IMR-90 (cell line): ENCODE measurements around the gene MEGF9. TPM values are rescaled to one million over a fixed set of nuclear protein-coding genes. Genes with fewer than 3 reads are reported as not detected.

Experiments used
- ATAC-seq: fragments of 200-7000 bp; cut with Tn5 transposase; 2 replicates; pipeline ENCODE4 v1.9.1; 2020; ENCODE audit warnings: low read depth, mild to moderate bottlenecking, moderate library complexity
- BruUV-seq: library from RNA; stranded (reverse); fragments of 400-500 nt; replicated peaks from 2 replicates; lab custom pipeline; 2021; lab: Mats Ljungman, UMichigan
- CTCF ChIA-PET: fragments of 300-600 bp; formaldehyde crosslinking; extraction: SDS; loops from one replicate; lab custom pipeline; 2021; ENCODE audit warnings: antibody characterized with exemption; lab: Yijun Ruan, JAX
- POLR2A ChIA-PET: fragments of 300-600 bp; sonication (Branson Sonifier 250); formaldehyde crosslinking; loops from one replicate; lab custom pipeline; 2022; ENCODE audit warnings: antibody characterized with exemption; ENCODE audit not compliant: unreplicated experiment; lab: Charles Lee
- DNase-seq: peaks from one replicate; pipeline ENCODE4 v3.0.0; 2013
- H2AFZ ChIP-seq: replicated peaks from 2 replicates; pipeline ENCODE3; 2013; ENCODE audit warnings: low read length, mild to moderate bottlenecking; ENCODE audit not compliant: poor library complexity
- H2AK5ac ChIP-seq: 2 replicates; pipeline ENCODE4 v1.6.1; 2013; ENCODE audit warnings: low read depth, low read length, inconsistent platforms
- H2AK9ac ChIP-seq: replicated peaks from 2 replicates; pipeline ENCODE3; 2013; ENCODE audit warnings: mild to moderate bottlenecking, low read depth, low read length, moderate library complexity; ENCODE audit not compliant: poor library complexity
- H2BK120ac ChIP-seq: 2 replicates; pipeline ENCODE4 v1.6.1; 2013; ENCODE audit warnings: low read depth, low read length, inconsistent platforms
- H2BK15ac ChIP-seq: 3 replicates; pipeline ENCODE4 v1.6.1; 2013; ENCODE audit warnings: low read depth, low read length, inconsistent platforms
- H2BK20ac ChIP-seq: 2 replicates; pipeline ENCODE4 v1.6.1; 2013; ENCODE audit warnings: low read depth, mild to moderate bottlenecking, inconsistent platforms, low read length, moderate library complexity
- H2BK5ac ChIP-seq: 2 replicates; pipeline ENCODE4 v1.6.1; 2013; ENCODE audit warnings: mild to moderate bottlenecking, low read depth, low read length, inconsistent platforms; ENCODE audit not compliant: poor library complexity, severe bottlenecking
- H3K14ac ChIP-seq: replicated peaks from 2 replicates; pipeline ENCODE4 v1.6.1; 2013; ENCODE audit warnings: low read depth, low read length, inconsistent platforms
- H3K18ac ChIP-seq: 2 replicates; pipeline ENCODE4 v1.6.1; 2013; ENCODE audit warnings: low read depth, low read length, control low read depth
- H3K23ac ChIP-seq: 2 replicates; pipeline ENCODE4 v1.6.1; 2013; ENCODE audit warnings: low read depth, low read length, inconsistent platforms
- H3K27ac ChIP-seq: 2 replicates; pipeline ENCODE4 v1.5.1; 2013; ENCODE audit warnings: mild to moderate bottlenecking, control low read depth, low read length; ENCODE audit not compliant: insufficient read depth
- H3K27me3 ChIP-seq: 2 replicates; pipeline ENCODE4 v1.6.1; 2013; ENCODE audit warnings: low read length; ENCODE audit not compliant: control insufficient read depth, insufficient read depth
- H3K36me3 ChIP-seq: 2 replicates; pipeline ENCODE4 v1.6.1; 2013; ENCODE audit warnings: low read length, mixed read lengths; ENCODE audit not compliant: control insufficient read depth, insufficient read depth
- H3K4ac ChIP-seq: 2 replicates; pipeline ENCODE4 v1.6.1; 2013; ENCODE audit warnings: low read depth, low read length, inconsistent platforms
- H3K4me1 ChIP-seq: 2 replicates; pipeline ENCODE4 v1.6.1; 2013; ENCODE audit warnings: low read length, mixed read lengths; ENCODE audit not compliant: control insufficient read depth, insufficient read depth
- H3K4me2 ChIP-seq: 2 replicates; pipeline ENCODE4 v1.6.1; 2013; ENCODE audit warnings: low read depth, mild to moderate bottlenecking, control low read depth, low read length, moderate library complexity
- H3K4me3 ChIP-seq: 2 replicates; pipeline ENCODE4 v1.5.1; 2013; ENCODE audit warnings: low read depth, mild to moderate bottlenecking, control low read depth, low read length, moderate library complexity; ENCODE audit not compliant: insufficient read depth
- H3K56ac ChIP-seq: 2 replicates; pipeline ENCODE4 v1.6.1; 2013; ENCODE audit warnings: low read length, inconsistent platforms; ENCODE audit not compliant: insufficient read depth; ENCODE audit errors: extremely low read depth
- H3K79me1 ChIP-seq, 2 experiments: 2 replicates each; pipeline ENCODE4 v1.6.1; 2013; ENCODE audit warnings: low read length in 2 of 2, inconsistent platforms in 1 of 2, low read depth in 1 of 2
- H3K9ac ChIP-seq: 2 replicates; pipeline ENCODE4 v1.6.1; 2013; ENCODE audit warnings: low read depth, low read length, control low read depth
- H3K9me1 ChIP-seq: 2 replicates; pipeline ENCODE4 v1.6.1; 2013; ENCODE audit warnings: low read length, inconsistent platforms; ENCODE audit not compliant: insufficient read depth
- H3K9me3 ChIP-seq: 2 replicates; pipeline ENCODE4 v1.6.1; 2013; ENCODE audit warnings: low read length; ENCODE audit not compliant: control insufficient read depth, insufficient read depth
- H4K20me1 ChIP-seq: 2 replicates; pipeline ENCODE4 v1.6.1; 2013; ENCODE audit warnings: low read length, inconsistent platforms; ENCODE audit not compliant: insufficient read depth
- H4K5ac ChIP-seq: 2 replicates; pipeline ENCODE4 v1.6.1; 2013; ENCODE audit warnings: mild to moderate bottlenecking, low read depth, low read length, control low read depth
- H4K8ac ChIP-seq, 2 experiments: 2 replicates each; pipeline ENCODE4 v1.6.1; 2013; ENCODE audit warnings: low read depth in 2 of 2, low read length in 2 of 2, control low read depth in 1 of 2, inconsistent platforms in 1 of 2
- H4K91ac ChIP-seq: 2 replicates; pipeline ENCODE4 v1.6.1; 2013; ENCODE audit warnings: low read depth, low read length, inconsistent platforms; ENCODE audit not compliant: insufficient read depth
- CTCF ChIP-seq: conservative IDR thresholded peaks from 2 replicates; pipeline ENCODE4 v1.5.1; 2012; ENCODE audit warnings: mild to moderate bottlenecking, low read depth, low read length, improper control_type of control experiment
- MAZ ChIP-seq: IDR thresholded peaks from 2 replicates; pipeline ENCODE4 v1.6.1; 2012; ENCODE audit warnings: low read depth, mild to moderate bottlenecking, low read length, improper control_type of control experiment, moderate library complexity, borderline replicate concordance
- SMC3 ChIP-seq: fragments of 150-350 bp; IDR thresholded peaks from 2 replicates; pipeline ENCODE4 v1.6.1; 2016; ENCODE audit warnings: low read depth, mild to moderate bottlenecking, antibody characterized with exemption, low read length, moderate library complexity
- WGBS, 2 experiments: methylation state at CpG; one replicate each; pipeline versions ENCODE4 v1.1.5 to v1.1.7; 2013; ENCODE audit warnings: missing lambda C conversion rate in 2 of 2; ENCODE audit not compliant: insufficient read length in 1 of 2; ENCODE audit errors: extremely low coverage in 2 of 2; 5-methylcytosine and 5-hydroxymethylcytosine counted together
- dilution Hi-C: fragments of 300-500 bp; cut with HindIII; formaldehyde crosslinking; loops from one replicate; pipeline ENCODE4 v1.14.3; 2018; ENCODE audit warnings: low sequenced_read_pairs; ENCODE audit not compliant: unreplicated experiment
- in situ Hi-C: fragments of 300-500 bp; cut with MboI; formaldehyde crosslinking; loops from 3 replicates; pipeline ENCODE4 v1.14.3; 2019; ENCODE audit warnings: low sequenced_read_pairs, inconsistent platforms, mixed read lengths
- intact Hi-C: fragments of 100-400 bp; cut with micrococcal nuclease; formaldehyde crosslinking; loops from 2 replicates; pipeline ENCODE4 v1.10.0; 2022
- polyA plus RNA-seq, 3 experiments: library from polyadenylated mRNA; depleted of rRNA; stranded (reverse); fragments of >200 nt; gene quantifications; 2 replicates each; pipeline ENCODE4 v1.2.3, GENCODE V29; 2012; ENCODE audit warnings: low replicate concordance in 1 of 3
- total RNA-seq: library from RNA; depleted of rRNA; stranded (reverse); fragments of >200 nt; gene quantifications from 2 replicates; pipeline ENCODE4 v1.2.3, GENCODE V29; 2012

Gene MEGF9
- total and polyA plus RNA-seq, 2 of the 4 experiments (the other 2 are of a cell fraction), result 3.4 TPM

- H3K27ac ChIP-seq, result no peak overlapping the region
- H3K9me3 ChIP-seq, result no peaks in the 10 kb centered on the region
- intact Hi-C loops (no loop called here), in situ Hi-C loops (no loop called here), dilution Hi-C loops (no loop called here)
- no peak overlapping the region for H3K18ac ChIP-seq
- H4K8ac ChIP-seq, result no peak overlapping the region
- H4K5ac ChIP-seq, result no peak overlapping the region
- no peak overlapping the region for H2BK15ac ChIP-seq
- no peak overlapping the region for H3K4me3 ChIP-seq
- no peaks in the 10 kb centered on the region for H4K20me1 ChIP-seq
- DNase-seq (no peak), ATAC-seq (no peak)
- H3K36me3 ChIP-seq, result no peaks in the 10 kb centered on the region
- H3K9me1 ChIP-seq, result no peaks in the 10 kb centered on the region
- H3K79me1 ChIP-seq, result peaks cover 0 to 33% of the 10 kb centered on the region in 2 experiments; a peak in 2 of 4 replicates
- TF ChIP-seq MAZ (no peak), SMC3 (no peak), CTCF (no peak)
- no peak overlapping the region for H2BK5ac ChIP-seq
- no peak overlapping the region for H2BK120ac ChIP-seq
- H3K4ac ChIP-seq, result no peak overlapping the region
- H3K9ac ChIP-seq, result no peak overlapping the region
- no peaks in the 10 kb centered on the region for H3K4me1 ChIP-seq
- no peak overlapping the region for H2AK9ac ChIP-seq
- no peak overlapping the region for H3K56ac ChIP-seq
- no CpG with 5 or more reads among the region's 12 CpGs for WGBS, 2 experiments
- no peak overlapping the region for H2BK20ac ChIP-seq
- no peak overlapping the region for H2AK5ac ChIP-seq
- H3K23ac ChIP-seq, result no peak overlapping the region
- H3K14ac ChIP-seq, result no peak overlapping the region
- ChIA-PET POLR2A (no interaction called here), CTCF (no interaction called here)
- H3K4me2 ChIP-seq, result no peak overlapping the region
- H2AFZ ChIP-seq, result no peak overlapping the region
- no TSS peak for BruUV-seq
- no peak overlapping the region for H4K91ac ChIP-seq
- H3K27me3 ChIP-seq, result no peaks in the 10 kb centered on the region
Measured at GRCh38 chr9:120676767-120677402, 37.4 kb downstream of the MEGF9 start.
